CD4-positive, alpha-beta T cell treated with Interferon alpha-2 for 1 hour (primary cell): Measurements from ENCODE around the gene MICAL3.

Experiments
- DNase-seq, 2 donors: peaks; one replicate each; pipeline ENCODE4 v3.0.0-alpha.2; 2020 to 2022

MICAL3 gene

GRCh38 chr22:17924076-17924475 is 100.3 kb downstream of the MICAL3 start:
- no peak for DNase-seq

GRCh38 chr22:17922925-17923903 is 101.1 kb downstream of the MICAL3 start:
- DNase-seq: no peak

- no peak for DNase-seq
These were observed 102.2 kb downstream of the MICAL3 start for GRCh38 chr22:17921871-17922821.

GRCh38 chr22:17920992-17921650 is 103.2 kb downstream of the MICAL3 start:
- no peak for DNase-seq

- peak in 1 of 2 donors; percentile 3 for DNase-seq
These were observed 104.2 kb downstream of the MICAL3 start for GRCh38 chr22:17920145-17920605.

- no peak for DNase-seq
These were observed 104.9 kb downstream of the MICAL3 start for GRCh38 chr22:17919276-17920144.

- no peak for DNase-seq
These were observed 105.5 kb downstream of the MICAL3 start for GRCh38 chr22:17918840-17919239.

GRCh38 chr22:17917490-17917983 is 106.8 kb downstream of the MICAL3 start:
- DNase-seq: peak in 1 of 2 donors; percentile 9

GRCh38 chr22:17916226-17916889 is 108.0 kb downstream of the MICAL3 start:
- DNase-seq: no peak

GRCh38 chr22:17915676-17916075 is 108.7 kb downstream of the MICAL3 start:
- DNase-seq: no peak

- DNase-seq: no peak
These were observed 109.2 kb downstream of the MICAL3 start for GRCh38 chr22:17915188-17915587.

- no peak for DNase-seq
These were observed 109.9 kb downstream of the MICAL3 start for GRCh38 chr22:17914474-17914873.

GRCh38 chr22:17913801-17914347 is 110.5 kb downstream of the MICAL3 start:
- DNase-seq: no peak

- no peak for DNase-seq
These were observed 111.2 kb downstream of the MICAL3 start for GRCh38 chr22:17912945-17913721.

- DNase-seq: no peak
These were observed 112.5 kb downstream of the MICAL3 start for GRCh38 chr22:17911887-17912286.

- no peak for DNase-seq
These were observed 113.1 kb downstream of the MICAL3 start for GRCh38 chr22:17911312-17911705.

- no peak for DNase-seq
These were observed 113.6 kb downstream of the MICAL3 start for GRCh38 chr22:17910561-17911311.

- DNase-seq: no peak
These were observed 116.7 kb downstream of the MICAL3 start for GRCh38 chr22:17907748-17908051.
